DMS 273 treated with DMSO at 0.1 percent for 48 hours (cell line): ENCODE measurements around the gene SLC25A21.
A peak's percentile ranks its signal among the peaks of the same experiment; 100 is the strongest.
"Not testable (repeated sequence)": the region's sequence is repeated elsewhere in the genome, so short reads cannot be mapped to it uniquely, and the experiment has no call there.

Experiments
- DNase-seq: peaks from one replicate; lab custom pipeline; 2025; lab: John Stamatoyannopoulos, UW

Gene SLC25A21

GRCh38 chr14:37172024-37172869 lies at the start of gene SLC25A21:
SLC25A21 (minus strand) TSS chr14:37172606.
- DNase-seq, result peak; percentile 78

GRCh38 chr14:37221073-37221472 lies 48.7 kb upstream of the SLC25A21 start:
- DNase-seq, result no peak

GRCh38 chr14:37215345-37215744 lies 42.9 kb upstream of the SLC25A21 start:
- no peak for DNase-seq

DNA sequence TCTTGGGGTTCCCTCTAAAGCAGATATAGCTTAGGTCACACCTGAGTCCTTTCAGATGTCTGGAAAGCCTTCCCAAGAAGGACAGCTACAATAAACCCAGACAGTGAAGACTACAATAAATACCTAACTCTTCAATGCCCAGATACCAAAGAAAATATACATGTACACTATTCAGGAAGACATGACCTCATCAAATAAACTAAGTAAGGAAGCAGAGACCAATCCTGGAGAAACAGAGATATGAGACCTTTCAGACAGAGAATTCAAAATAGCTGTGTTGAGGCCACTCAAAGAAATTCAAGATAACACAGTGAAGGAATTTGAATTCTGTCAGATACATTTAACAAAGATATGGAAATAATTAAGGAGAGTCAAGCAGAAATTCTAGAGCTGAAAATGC lies 40.6 kb upstream of the SLC25A21 start:
- DNase-seq, result no peak

DNA sequence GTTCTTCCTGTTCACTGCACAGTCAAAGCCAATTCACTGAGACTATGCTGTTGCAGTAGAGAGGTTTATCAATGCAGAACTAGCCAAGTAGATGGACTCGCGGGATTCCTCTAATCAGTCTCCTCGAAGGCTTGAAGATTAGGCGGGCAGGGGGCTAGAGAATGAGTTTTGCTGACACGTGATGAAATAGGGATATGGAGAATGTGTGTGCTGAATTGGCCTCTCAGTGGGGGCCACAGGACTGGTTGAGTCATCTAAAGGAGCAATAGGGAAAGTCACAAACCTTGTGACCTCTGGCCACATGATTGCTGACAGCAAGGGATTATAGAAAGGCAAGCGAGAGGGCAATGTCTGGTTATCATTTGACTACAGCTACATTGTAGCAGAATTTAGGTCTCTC lies 38.0 kb upstream of the SLC25A21 start:
- no peak for DNase-seq

- not testable (repeated sequence) for DNase-seq
Observed at GRCh38 chr14:37209617-37210016, 37.2 kb upstream of the SLC25A21 start.

GRCh38 chr14:37205623-37206605 lies 33.5 kb upstream of the SLC25A21 start:
- DNase-seq, result not testable (repeated sequence)

DNA sequence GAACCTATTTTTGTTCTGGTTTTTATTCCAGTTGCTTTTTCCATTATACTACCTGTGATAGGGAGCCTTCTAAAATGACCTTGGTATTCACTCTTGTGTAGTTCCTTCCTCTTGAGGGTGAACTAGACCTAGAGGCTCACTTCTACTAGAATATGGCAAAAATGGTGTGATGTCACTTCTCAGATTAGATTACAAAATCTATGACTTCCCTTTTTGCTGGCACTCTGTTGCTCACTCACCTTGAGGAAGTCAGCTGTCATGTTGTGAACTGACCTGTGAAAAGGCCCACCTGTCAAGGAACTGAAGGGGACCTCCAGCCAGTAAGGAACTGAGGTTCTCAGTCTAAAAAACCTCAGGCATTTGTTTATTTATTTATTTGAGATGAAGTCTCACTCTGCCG lies 31.0 kb upstream of the SLC25A21 start:
- no peak for DNase-seq

- no peak for DNase-seq
Observed at GRCh38 chr14:37202812-37203211, 30.4 kb upstream of the SLC25A21 start.

GRCh38 chr14:37202265-37202664 lies 29.9 kb upstream of the SLC25A21 start:
- no peak for DNase-seq

- DNase-seq, result no peak
Observed at GRCh38 chr14:37201724-37202123, 29.3 kb upstream of the SLC25A21 start.

GRCh38 chr14:37198907-37199306 lies 26.5 kb upstream of the SLC25A21 start:
- no peak for DNase-seq

DNA sequence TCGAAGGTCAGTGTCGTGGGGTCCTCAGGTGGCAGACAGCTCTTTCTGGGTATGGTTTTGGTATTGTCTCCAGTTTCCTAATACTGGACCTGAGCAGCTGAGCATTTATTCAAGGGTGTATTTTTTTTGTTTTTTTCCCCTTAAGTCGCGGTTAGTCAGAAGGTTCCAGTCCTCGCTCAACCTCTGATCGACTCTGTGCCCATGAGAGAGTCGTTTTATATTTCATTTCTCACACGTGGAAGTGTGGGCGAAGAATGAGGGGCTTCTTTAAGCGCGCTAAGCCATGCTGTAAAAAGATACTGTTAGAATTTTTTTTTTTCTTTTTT lies 25.8 kb upstream of the SLC25A21 start:
- peak; percentile 30 for DNase-seq

DNA sequence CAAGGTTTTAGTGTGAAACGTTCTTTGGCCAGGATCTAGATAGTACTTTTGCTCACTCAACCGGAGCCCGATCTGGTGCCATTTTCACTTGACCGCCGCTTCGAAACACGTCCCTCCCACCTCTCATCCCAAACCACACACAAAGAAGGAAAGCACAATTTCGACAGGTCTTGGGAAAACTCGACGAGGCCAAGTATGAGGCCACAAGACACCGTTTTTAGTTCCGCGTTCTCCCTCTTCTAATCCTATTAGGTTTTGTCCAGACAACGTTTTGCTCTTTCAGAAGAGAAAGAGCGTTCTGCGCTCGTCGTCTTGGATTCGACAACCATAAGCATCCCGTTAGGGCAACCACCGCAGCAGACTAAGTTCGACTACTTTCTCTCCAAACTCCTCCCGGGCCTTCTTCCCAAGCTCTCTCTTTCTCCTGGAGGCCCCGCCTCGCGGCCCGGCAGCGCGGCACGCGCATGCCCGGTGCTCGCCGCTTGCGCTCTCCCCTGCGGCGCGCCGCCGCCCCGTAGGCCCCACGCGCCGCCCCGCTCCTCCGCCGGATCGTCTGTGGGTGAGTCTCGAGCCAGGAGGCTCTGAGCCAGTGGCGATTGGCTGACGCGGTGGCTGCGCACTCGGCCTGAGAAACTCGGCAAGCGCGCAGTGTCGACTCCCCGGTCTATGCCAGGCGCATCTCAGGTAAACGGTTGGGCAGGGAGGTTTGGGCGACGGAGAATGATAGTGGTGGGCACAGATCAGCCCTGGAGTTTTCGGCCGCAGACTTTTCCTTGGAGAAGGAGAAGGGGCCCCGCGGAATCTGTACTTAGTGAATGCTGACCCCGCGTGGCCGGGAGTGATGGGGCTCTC lies 25.2 kb upstream of the SLC25A21 start, which contains the start of gene MIPOL1:
Gene MIPOL1 (plus strand): TSS at position 517 of the 852 bp plus-strand sequence. CDS start 49,952 bp downstream, outside the sequence.
- peak; percentile 78 for DNase-seq

DNA sequence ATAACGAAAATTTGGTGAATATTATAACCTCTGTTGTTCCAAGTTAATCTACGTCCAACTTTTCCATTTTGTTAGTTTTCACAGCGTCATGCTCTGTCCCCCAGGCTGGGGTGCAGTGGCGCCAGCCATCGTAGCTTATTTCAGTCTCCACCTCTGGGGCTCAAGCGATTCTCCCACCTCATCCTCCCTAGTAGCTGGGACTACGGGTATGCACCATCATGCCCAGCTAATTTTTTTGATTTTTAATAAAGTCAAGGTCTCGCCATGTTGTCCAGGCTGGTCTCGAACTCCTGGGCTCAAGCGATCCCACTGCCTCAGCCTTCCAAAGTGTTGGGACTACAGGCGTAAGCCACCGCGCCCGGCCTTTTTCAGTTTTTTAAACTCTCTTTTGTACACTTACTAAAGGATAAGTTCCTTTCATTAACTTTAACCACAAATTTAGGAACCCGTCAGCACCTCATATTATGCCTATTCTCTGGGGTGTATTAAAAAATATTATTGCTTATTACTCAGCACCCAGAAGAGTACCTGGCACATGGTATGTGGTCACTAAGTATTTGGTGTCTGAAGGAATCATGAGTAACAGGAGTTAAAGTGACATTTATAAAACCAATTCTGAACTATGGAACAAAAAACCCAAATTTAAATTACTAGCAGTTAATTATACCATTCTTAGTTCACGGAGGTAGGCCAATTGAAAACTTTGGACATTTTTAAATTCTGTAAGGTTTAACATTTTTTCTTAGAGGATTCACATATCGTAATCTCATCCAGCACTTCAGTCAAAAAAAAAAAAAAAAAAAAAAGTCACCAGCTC lies 24.4 kb upstream of the SLC25A21 start:
- no peak for DNase-seq

GRCh38 chr14:37195327-37195726 lies 22.9 kb upstream of the SLC25A21 start:
- DNase-seq, result no peak

DNA sequence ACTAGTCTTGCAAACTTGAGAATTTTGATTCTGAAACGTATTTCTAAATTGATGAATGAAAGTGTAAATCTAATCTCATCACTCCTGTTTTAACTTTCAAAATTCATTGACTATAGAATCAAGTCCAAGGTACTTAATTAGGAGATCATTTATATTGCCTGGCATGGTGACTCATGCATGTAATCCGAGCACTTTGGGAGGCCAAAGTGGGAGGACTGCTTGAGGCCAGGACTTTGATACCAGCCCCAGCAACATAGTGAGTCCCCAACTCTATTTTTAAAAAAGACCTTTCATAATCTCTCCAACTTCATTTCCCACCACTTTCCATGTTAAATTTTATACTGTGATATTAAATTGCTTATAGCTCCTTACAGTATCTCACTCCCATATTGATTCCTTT lies 22.3 kb upstream of the SLC25A21 start:
- no peak for DNase-seq

GRCh38 chr14:37189733-37190132 lies 17.3 kb upstream of the SLC25A21 start:
- DNase-seq, result not testable (repeated sequence)

- not testable (repeated sequence) for DNase-seq
Observed at GRCh38 chr14:37187840-37188577, 15.6 kb upstream of the SLC25A21 start.

DNA sequence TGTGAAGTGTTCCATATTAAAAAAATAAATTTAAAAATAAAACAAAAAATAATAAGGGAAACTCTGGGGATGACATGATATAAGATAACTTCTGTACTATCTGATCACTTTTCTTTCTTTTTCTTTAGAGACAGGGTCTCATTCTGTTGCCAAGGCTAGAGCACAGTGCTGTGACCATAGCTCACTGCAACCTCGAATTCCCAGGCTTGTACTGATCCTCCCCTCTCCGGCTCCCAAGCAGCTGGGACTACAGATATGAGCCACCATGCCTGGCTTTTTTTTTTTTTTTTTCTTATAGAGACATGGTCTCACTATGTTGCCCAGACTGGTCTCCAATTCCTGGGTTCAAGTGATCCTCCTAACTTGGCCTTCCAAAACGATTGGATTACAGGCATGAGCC lies 14.9 kb upstream of the SLC25A21 start:
- DNase-seq, result no peak
